ENCODE results near the gene C2CD4B.

The C2CD4B gene

DNA sequence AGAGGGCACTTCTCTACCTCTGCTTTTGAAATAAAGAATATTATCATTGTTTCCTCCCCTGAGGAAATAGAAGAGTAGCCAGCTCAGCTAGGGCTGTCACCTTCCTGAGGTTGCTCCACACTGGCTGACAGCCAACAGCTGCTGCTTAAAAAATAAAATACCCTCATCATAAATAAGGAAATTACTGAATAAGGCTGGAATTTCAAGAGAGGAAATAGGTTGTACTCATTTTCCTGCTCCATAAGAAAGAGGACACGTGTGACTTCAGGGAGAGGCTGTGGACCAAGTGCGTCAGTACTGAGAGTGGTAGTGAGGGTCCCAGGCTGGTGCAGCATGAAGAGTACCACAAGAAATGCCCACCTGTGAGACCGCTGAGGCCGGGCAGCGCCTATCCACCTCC lies 8.1 kb upstream of the C2CD4B start:
- no peak for DNase-seq (ENCODE audit: low read depth)
- no peak overlapping the region for H3K4me3 ChIP-seq (ENCODE audit: low read length)
- TF ChIP-seq, protein P1, sequence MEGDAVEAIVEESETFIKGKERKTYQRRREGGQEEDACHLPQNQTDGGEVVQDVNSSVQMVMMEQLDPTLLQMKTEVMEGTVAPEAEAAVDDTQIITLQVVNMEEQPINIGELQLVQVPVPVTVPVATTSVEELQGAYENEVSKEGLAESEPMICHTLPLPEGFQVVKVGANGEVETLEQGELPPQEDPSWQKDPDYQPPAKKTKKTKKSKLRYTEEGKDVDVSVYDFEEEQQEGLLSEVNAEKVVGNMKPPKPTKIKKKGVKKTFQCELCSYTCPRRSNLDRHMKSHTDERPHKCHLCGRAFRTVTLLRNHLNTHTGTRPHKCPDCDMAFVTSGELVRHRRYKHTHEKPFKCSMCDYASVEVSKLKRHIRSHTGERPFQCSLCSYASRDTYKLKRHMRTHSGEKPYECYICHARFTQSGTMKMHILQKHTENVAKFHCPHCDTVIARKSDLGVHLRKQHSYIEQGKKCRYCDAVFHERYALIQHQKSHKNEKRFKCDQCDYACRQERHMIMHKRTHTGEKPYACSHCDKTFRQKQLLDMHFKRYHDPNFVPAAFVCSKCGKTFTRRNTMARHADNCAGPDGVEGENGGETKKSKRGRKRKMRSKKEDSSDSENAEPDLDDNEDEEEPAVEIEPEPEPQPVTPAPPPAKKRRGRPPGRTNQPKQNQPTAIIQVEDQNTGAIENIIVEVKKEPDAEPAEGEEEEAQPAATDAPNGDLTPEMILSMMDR (conservative IDR thresholded peaks at IDR 0.05; ENCODE audit: low read length): no peak

- TF ChIP-seq, protein P1 (conservative IDR thresholded peaks at IDR 0.05; ENCODE audit: low read length): no peak
- no peak overlapping the region for H3K4me3 ChIP-seq (ENCODE audit: low read length)
- DNase-seq (ENCODE audit: low read depth): no peak
These were observed 6.8 kb upstream of the C2CD4B start for GRCh38 chr15:62171882-62172281.

DNA sequence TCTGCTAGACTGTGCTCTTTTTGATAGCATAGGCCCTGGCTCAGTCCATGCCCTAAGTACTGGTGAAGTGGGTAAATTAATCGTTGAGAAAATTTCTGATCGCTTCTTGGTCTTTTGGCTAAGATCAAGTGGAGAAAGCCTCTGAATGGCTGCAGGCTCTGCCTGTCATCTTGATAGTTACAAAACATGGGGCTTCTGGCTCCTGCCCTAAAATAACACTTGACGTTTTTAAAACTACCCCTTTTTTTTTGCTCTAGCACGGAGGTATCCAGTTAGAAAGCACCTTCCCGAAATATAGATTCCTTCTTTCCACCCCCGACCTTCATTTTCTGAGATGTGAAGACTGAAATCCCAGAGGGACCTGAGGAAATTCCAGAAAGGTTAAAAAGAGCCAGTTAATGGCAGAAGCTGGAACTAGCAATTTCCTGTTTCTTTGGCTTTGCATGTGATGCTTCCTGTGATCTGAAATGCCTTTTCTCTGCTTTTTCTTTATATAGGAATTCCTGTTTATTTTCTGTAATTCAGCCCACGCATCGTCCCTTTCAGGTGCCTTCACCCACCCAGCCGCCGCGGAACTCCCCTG lies 799 bp upstream of the C2CD4B start:
- H3K4me3 ChIP-seq (ENCODE audit: low read length): no peak overlapping the region

DNA sequence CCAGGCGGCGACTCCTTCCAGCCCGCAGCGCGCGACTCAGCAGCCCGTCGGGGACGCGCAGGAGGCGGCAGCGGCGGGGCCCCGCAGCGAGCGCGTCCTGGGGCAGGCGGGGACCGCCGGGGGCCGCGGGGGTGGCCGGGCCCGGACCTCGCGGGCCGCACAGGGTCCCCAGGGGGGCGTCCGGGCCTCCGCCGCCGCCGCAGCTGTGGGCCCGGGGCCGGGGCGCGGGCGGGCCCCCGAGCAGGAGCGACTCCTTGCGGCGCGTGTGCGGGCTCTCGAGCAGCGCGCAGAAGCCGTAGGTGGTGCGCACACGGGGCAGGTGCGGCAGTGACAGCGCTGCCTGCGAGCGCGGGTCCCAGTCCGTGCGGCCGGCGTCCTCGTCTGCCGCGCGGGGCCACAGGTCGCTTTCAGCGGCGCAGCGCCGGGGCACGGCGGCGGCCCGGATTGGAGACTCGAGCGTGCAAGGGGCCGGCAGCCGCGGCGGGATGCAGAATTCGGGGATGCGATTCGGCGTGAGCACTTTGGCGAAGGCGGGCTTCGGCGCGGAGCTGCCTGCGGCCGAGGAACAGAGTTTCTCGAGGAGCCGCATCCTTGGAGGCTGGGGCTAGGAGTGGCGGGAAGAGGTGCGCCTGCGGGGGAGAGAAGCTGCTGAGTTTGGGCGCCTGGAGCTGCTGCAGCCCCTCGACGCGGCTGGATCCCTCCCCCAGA lies 535 bp downstream of the C2CD4B start:
- no peak for DNase-seq (ENCODE audit: low read depth)
- TF ChIP-seq, protein P1 (conservative IDR thresholded peaks at IDR 0.05; ENCODE audit: low read length): no peak
- H3K4me3 ChIP-seq (ENCODE audit: low read length): no peak overlapping the region

More for the DNA sequence above, 799 bp upstream of the C2CD4B start:
- DNase-seq (ENCODE audit: low read depth): no peak
- TF ChIP-seq, protein P1 (conservative IDR thresholded peaks at IDR 0.05; ENCODE audit: low read length): no peak

GRCh38 chr15:62164014-62164395 lies 1.1 kb downstream of the C2CD4B start:
- DNase-seq (ENCODE audit: low read depth): no peak
- TF ChIP-seq, protein P1 (conservative IDR thresholded peaks at IDR 0.05; ENCODE audit: low read length): no peak
- no peak overlapping the region for H3K4me3 ChIP-seq (ENCODE audit: low read length)

GRCh38 chr15:62163397-62164013 lies 1.6 kb downstream of the C2CD4B start:
- TF ChIP-seq, protein P1 (conservative IDR thresholded peaks at IDR 0.05; ENCODE audit: low read length): no peak
- no peak for DNase-seq (ENCODE audit: low read depth)
- H3K4me3 ChIP-seq (ENCODE audit: low read length): no peak overlapping the region

- no peak overlapping the region for H3K4me3 ChIP-seq (ENCODE audit: low read length)
- TF ChIP-seq, protein P1 (conservative IDR thresholded peaks at IDR 0.05; ENCODE audit: low read length): no peak
- no peak for DNase-seq (ENCODE audit: low read depth)
These were observed 11.9 kb downstream of the C2CD4B start for GRCh38 chr15:62153228-62153627.

Data from AG10803 (cell line).